ENCODE data around the gene INIP. TPM values are rescaled to one million over a fixed set of nuclear protein-coding genes. Genes with fewer than 3 reads are reported as not detected.

Gene INIP
- total and polyA plus RNA-seq, 11 donors: 4.3 to 18.2 (median 12.7) TPM

GRCh38 chr9:112705768-112706427, 12.0 kb downstream of the INIP start:
- H3K36me3 ChIP-seq: peaks cover 0 to 36% (median 14%) of the 10 kb centered on the region in 9 donors
- no peaks in the 10 kb centered on the region for H3K27me3 ChIP-seq
- DNase-seq: no peak
- H3K27ac ChIP-seq: no peak overlapping the region
- peaks cover 0 to 10% (median 0%) of the 10 kb centered on the region in 12 donors for H3K4me1 ChIP-seq
- no peak overlapping the region for H3K4me3 ChIP-seq
- WGBS, 4 donors: 44 to 52% (median 49%) methylated on average over 6 of the region's 6 CpGs
- ATAC-seq: peak; percentile 71 to 79 (median 76)
- TF ChIP-seq POLR2A (IDR thresholded peaks at IDR 0.05) (no peak), CTCF (IDR thresholded peaks at IDR 0.05) (peak in 8 of 12 donors; percentile 8 to 48 (median 36))
- intact Hi-C loops (cut with DNase I): loop anchor here in 7 of 10 donors (5.0 to 10.0 kb wide), 7 partner anchors 221 to 621 kb away; partner anchors contain the start of gene KIAA1958 (in 2 of the 7)
- H3K9me3 ChIP-seq: no peaks in the 10 kb centered on the region

- 81 to 93% (median 89%) methylated on average over 2 of the region's 2 CpGs for WGBS, 4 donors
- H3K36me3 ChIP-seq: peaks cover 0 to 54% (median 25%) of the 10 kb centered on the region in 9 donors
- ATAC-seq (no peak), DNase-seq (no peak)
- no peaks in the 10 kb centered on the region for H3K27me3 ChIP-seq
- H3K4me1 ChIP-seq: peaks cover 0 to 9% (median 0%) of the 10 kb centered on the region in 12 donors
- TF ChIP-seq POLR2A (IDR thresholded peaks at IDR 0.05) (no peak), CTCF (IDR thresholded peaks at IDR 0.05) (no peak)
- H3K4me3 ChIP-seq: no peak overlapping the region
- intact Hi-C loops (cut with DNase I): loop anchor here in 7 of 10 donors (10.0 kb wide), 6 partner anchors 219 to 619 kb away; partner anchors contain the start of gene KIAA1958 (in 2 of the 7)
- no peaks in the 10 kb centered on the region for H3K9me3 ChIP-seq
- H3K27ac ChIP-seq: no peak overlapping the region
These were observed 14.6 kb downstream of the INIP start for GRCh38 chr9:112703304-112703703.

- Histone ChIP-seq H3K27ac (no peak overlapping the region), H3K27me3 (no peaks in the 10 kb centered on the region), H3K4me3 (no peak overlapping the region), H3K36me3 (peaks cover 0 to 68% (median 37%) of the 10 kb centered on the region in 9 donors), H3K4me1 (no peaks in the 10 kb centered on the region), H3K9me3 (no peaks in the 10 kb centered on the region)
- TF ChIP-seq CTCF (IDR thresholded peaks at IDR 0.05): no peak
- no peak for TF ChIP-seq POLR2A (IDR thresholded peaks at IDR 0.05)
- DNase-seq (no peak), ATAC-seq (no peak)
- intact Hi-C loops (cut with DNase I): loop anchor here in 7 of 10 donors (10.0 kb wide), 6 partner anchors 215 to 615 kb away; partner anchors contain the start of gene KIAA1958 (in 2 of the 7)
These were observed 17.8 kb downstream of the INIP start for GRCh38 chr9:112700085-112700484.

- intact Hi-C loops (cut with DNase I): loop anchor here in 1 of 10 donors (10.0 kb wide), 1 partner anchor 234 kb away; no protein-coding TSS in a partner anchor
- no peak overlapping the region for H3K27ac ChIP-seq
- 89 to 98% (median 95%) methylated on average over 5 of the region's 5 CpGs for WGBS, 4 donors
- DNase-seq: no peak
- no peak overlapping the region for H3K4me3 ChIP-seq
- H3K4me1 ChIP-seq: no peaks in the 10 kb centered on the region
- H3K36me3 ChIP-seq: peaks cover 0 to 65% (median 39%) of the 10 kb centered on the region in 9 donors
- ATAC-seq: no peak
- H3K9me3 ChIP-seq: no peaks in the 10 kb centered on the region
- no peaks in the 10 kb centered on the region for H3K27me3 ChIP-seq
- no peak for TF ChIP-seq POLR2A (IDR thresholded peaks at IDR 0.05)
- TF ChIP-seq CTCF (IDR thresholded peaks at IDR 0.05): no peak
These were observed 18.7 kb downstream of the INIP start for GRCh38 chr9:112699230-112699629.

All from heart left ventricle (tissue), 16 donors.